C4-2B (cell line): ENCODE measurements around the gene TRAF3.

Source experiments
- CTCF ChIP-seq: fragments of 450-650 bp; conservative IDR thresholded peaks from 2 replicates; pipeline ENCODE4 v1.5.1; 2017; ENCODE audit warnings: mild to moderate bottlenecking
- ZFX ChIP-seq: fragments of 450-650 bp; IDR thresholded peaks from 2 replicates; pipeline ENCODE4 v1.6.1; 2017

DNA sequence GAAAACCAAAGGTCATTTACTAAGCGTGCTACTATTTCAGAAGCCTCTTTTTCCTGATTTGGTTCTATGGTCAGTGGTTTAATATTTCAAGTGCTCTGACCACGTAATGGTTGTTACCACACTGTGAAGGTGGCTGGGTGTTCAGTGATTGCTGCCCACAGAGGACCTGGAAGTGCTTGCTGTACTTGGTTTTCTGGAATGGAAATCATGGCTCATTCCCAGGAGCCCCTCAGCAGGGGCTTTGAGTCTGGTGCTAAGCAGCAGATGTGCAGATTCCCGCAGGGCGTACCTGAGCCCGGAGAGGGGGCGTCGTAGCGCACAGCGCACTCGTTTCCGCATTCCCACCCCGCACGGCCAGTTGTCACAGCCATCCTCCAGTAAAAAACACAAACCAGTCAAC lies 50.5 kb downstream of the TRAF3 start:
- no peak for TF ChIP-seq CTCF
- no peak for TF ChIP-seq ZFX
